Vagina (tissue), 2 donors: ENCODE results near the gene HTRA3. TPM values are rescaled to one million over a fixed set of nuclear protein-coding genes. Genes with fewer than 3 reads are reported as not detected.

Experiments
- DNase-seq, 2 donors: peaks; one replicate each; pipeline ENCODE4 v3.0.0-alpha.2; 2017; ENCODE audit errors: extremely low spot score in 2 of 2
- H3K27ac ChIP-seq: fragments of 200-600 bp; sonication (generic); one replicate; pipeline ENCODE4 v1.5.1; 2019
- H3K27me3 ChIP-seq: fragments of 200-600 bp; sonication (generic); one replicate; pipeline ENCODE4 v1.5.1; 2019
- H3K36me3 ChIP-seq, 2 donors: fragments of 200-600 bp; sonication (generic); one replicate each; pipeline ENCODE4 v1.5.1; 2017 to 2019
- H3K4me1 ChIP-seq: fragments of 200-600 bp; sonication (generic); one replicate; pipeline ENCODE4 v1.5.1; 2019
- H3K4me3 ChIP-seq, 2 donors: fragments of 200-600 bp; sonication (generic); 1 replicate in 1 of 2; 2 replicates in 1 of 2; pipeline ENCODE4 v1.5.1; 2016 to 2019
- H3K9me3 ChIP-seq: fragments of 200-600 bp; sonication (generic); one replicate; pipeline ENCODE4 v1.5.1; 2019
- POLR2A ChIP-seq, 2 donors: fragments of 450-650 bp; IDR thresholded peaks; one replicate each; pipeline ENCODE4 v1.6.1; 2017; ENCODE audit warnings: antibody characterized with exemption in 2 of 2, mild to moderate bottlenecking in 2 of 2, moderate library complexity in 2 of 2
- POLR2AphosphoS5 ChIP-seq, 2 donors: sonication (generic); formaldehyde crosslinking; IDR thresholded peaks; one replicate each; pipeline ENCODE4 v1.9.0; 2017; ENCODE audit warnings: antibody characterized with exemption in 2 of 2, mild to moderate bottlenecking in 2 of 2, low read depth in 1 of 2; ENCODE audit not compliant: insufficient read depth in 1 of 2
- intact Hi-C: fragments of 100-400 bp; cut with DNase I; formaldehyde crosslinking; loops from one replicate; pipeline ENCODE4 v1.15.1; 2023
- total RNA-seq: library from RNA; depleted of rRNA; stranded (reverse); fragments of >200 nt; gene quantifications from one replicate; pipeline ENCODE4 v1.2.3, GENCODE V29; 2016
- TF ChIP-seq, protein P1 (sequence below), 3 experiments: fragments of 450-650 bp in 2 of 3; fragments of 200-600 bp in 1 of 3; sonication (generic) in 1 of 3; IDR thresholded peaks; one replicate each; pipeline ENCODE4 v1.5.1; 2017 to 2019; ENCODE audit warnings: antibody characterized with exemption in 3 of 3, mild to moderate bottlenecking in 2 of 3, moderate library complexity in 2 of 3

Gene HTRA3
- total RNA-seq, 1 donor from 2014 or later: 33.1 TPM

DNA sequence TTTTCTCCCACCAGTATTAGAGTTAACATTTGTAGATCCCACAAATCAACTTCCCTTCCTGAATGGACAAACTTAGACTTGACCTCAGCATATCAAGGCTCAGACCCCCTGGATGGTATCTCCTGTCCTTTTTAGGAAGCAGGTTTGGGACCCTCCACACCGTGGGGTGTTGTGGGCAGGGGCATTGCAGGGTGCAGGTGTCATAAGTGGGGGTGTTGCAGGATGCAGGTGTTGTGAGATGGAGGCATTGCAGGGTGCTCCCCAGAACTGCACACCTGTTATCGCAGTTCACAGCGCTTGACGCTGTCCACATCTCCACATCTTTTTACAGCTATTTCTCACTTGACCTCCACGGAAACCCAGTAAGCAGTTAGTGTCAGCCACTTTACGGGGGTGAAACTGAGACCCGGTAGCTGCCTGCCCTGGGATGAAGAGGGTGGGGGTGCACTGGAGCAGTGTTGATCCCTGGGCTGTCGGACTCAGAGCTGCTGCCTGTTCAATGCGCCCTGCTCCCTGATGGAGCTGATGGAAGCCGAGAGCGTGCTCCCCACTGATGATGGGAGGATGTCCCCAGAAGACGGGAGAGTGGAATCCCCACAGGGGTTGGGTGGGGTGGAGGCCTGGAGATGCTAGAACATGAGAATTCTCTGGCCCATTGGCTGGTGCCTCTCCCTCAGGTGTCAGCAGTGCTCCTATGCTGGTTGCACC, 45.1 kb upstream of the HTRA3 start:
- Histone ChIP-seq H3K9me3 (no peaks in the 10 kb centered on the region), H3K36me3 (peaks cover 0 to 8% of the 10 kb centered on the region in 2 donors), H3K27me3 (no peaks in the 10 kb centered on the region), H3K27ac (no peak overlapping the region), H3K4me1 (peaks cover 33% of the 10 kb centered on the region), H3K4me3 (no peak overlapping the region)
- intact Hi-C loops: no loop called here
- DNase-seq: no peak
- TF ChIP-seq POLR2A (IDR thresholded peaks at IDR 0.05) (no peak), POLR2AphosphoS5 (IDR thresholded peaks at IDR 0.05; ENCODE audit: insufficient read depth in 1 of 2, low read depth in 1 of 2) (no peak)
- TF ChIP-seq, protein P1, sequence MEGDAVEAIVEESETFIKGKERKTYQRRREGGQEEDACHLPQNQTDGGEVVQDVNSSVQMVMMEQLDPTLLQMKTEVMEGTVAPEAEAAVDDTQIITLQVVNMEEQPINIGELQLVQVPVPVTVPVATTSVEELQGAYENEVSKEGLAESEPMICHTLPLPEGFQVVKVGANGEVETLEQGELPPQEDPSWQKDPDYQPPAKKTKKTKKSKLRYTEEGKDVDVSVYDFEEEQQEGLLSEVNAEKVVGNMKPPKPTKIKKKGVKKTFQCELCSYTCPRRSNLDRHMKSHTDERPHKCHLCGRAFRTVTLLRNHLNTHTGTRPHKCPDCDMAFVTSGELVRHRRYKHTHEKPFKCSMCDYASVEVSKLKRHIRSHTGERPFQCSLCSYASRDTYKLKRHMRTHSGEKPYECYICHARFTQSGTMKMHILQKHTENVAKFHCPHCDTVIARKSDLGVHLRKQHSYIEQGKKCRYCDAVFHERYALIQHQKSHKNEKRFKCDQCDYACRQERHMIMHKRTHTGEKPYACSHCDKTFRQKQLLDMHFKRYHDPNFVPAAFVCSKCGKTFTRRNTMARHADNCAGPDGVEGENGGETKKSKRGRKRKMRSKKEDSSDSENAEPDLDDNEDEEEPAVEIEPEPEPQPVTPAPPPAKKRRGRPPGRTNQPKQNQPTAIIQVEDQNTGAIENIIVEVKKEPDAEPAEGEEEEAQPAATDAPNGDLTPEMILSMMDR (IDR thresholded peaks at IDR 0.05): no peak

- TF ChIP-seq POLR2A (IDR thresholded peaks at IDR 0.05): no peak
- intact Hi-C loops: no loop called here
- Histone ChIP-seq H3K4me3 (no peak overlapping the region), H3K27ac (no peak overlapping the region), H3K27me3 (no peaks in the 10 kb centered on the region), H3K36me3 (peaks cover 0 to 8% of the 10 kb centered on the region in 2 donors), H3K9me3 (no peaks in the 10 kb centered on the region), H3K4me1 (peaks cover 33% of the 10 kb centered on the region)
- no peak for DNase-seq
Observed at GRCh38 chr4:8224975-8225625, 44.5 kb upstream of the HTRA3 start.

DNA sequence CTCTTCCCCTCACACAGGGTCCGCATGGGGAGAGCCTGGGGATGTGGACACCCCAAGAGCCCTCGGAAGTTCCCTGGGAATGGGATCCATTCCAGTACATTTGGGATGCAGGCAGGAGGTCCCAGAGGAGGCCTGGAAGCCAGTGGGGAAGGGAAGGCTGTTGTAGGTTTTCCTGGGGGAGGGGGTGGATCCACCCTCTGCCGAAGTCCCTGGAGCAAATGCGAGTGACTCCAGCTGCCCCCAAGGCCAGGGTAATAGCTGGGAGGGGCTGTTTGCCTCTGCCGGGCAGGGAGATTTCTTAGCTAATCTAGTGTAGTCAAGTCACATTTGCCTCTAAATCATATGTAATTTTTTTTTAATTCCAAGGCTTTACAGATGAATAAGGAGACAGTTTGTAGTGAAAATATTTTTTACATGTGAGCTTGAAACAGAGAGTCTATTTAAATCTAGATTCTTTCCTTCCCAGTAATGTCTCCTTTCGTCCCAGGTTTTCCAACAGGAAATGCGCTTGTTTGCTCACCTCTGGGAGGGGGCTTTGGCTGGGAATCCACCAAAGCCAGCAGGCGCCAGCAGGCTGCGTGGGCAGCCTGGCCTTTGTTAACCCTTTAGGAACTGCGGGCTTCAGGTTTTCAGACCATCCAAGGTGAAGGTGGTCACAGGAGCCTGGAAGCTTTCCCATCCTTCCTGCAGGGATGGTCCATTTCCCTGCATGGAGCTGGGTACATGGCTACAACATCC, 43.7 kb upstream of the HTRA3 start:
- no peak overlapping the region for H3K27ac ChIP-seq
- intact Hi-C loops: no loop called here
- TF ChIP-seq, protein P1 (IDR thresholded peaks at IDR 0.05): no peak
- no peak for TF ChIP-seq POLR2AphosphoS5 (IDR thresholded peaks at IDR 0.05; ENCODE audit: insufficient read depth in 1 of 2, low read depth in 1 of 2)
- TF ChIP-seq POLR2A (IDR thresholded peaks at IDR 0.05): no peak
- H3K4me3 ChIP-seq: no peak overlapping the region
- H3K4me1 ChIP-seq: peaks cover 33% of the 10 kb centered on the region
- no peak for DNase-seq
- H3K36me3 ChIP-seq: peaks cover 0 to 8% of the 10 kb centered on the region in 2 donors
- H3K9me3 ChIP-seq: no peaks in the 10 kb centered on the region
- no peaks in the 10 kb centered on the region for H3K27me3 ChIP-seq

DNA sequence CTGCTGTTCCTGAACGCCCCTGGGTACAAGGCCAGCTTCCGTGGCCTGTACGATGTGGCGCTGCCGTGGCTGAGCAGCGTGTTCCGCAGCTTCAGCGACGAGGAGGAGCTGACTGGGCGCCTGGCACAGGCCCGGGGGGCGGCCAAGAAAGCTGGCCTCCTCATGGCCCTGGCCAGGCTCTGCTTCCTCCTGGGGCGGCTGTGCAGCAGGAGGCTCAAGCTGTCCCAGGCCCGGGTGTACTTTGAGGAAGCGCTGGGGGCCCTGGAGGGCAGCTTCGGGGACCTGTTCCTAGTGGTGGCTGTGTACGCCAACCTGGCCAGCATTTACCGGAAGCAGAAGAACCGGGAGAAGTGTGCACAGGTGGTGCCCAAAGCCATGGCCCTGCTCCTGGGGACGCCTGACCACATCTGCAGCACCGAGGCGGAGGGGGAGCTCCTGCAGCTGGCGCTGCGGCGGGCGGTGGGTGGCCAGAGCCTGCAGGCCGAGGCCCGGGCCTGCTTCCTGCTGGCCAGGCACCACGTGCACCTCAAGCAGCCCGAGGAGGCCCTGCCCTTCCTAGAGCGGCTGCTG, 42.3 kb upstream of the HTRA3 start:
- Histone ChIP-seq H3K4me3 (no peak overlapping the region), H3K27ac (no peak overlapping the region), H3K9me3 (no peaks in the 10 kb centered on the region), H3K4me1 (peaks cover 26% of the 10 kb centered on the region), H3K36me3 (peaks cover 0 to 10% of the 10 kb centered on the region in 2 donors), H3K27me3 (no peaks in the 10 kb centered on the region)
- TF ChIP-seq POLR2AphosphoS5 (IDR thresholded peaks at IDR 0.05; ENCODE audit: insufficient read depth in 1 of 2, low read depth in 1 of 2) (no peak), POLR2A (IDR thresholded peaks at IDR 0.05) (no peak)
- TF ChIP-seq, protein P1 (IDR thresholded peaks at IDR 0.05): no peak
- intact Hi-C loops: no loop called here
- DNase-seq: no peak

DNA sequence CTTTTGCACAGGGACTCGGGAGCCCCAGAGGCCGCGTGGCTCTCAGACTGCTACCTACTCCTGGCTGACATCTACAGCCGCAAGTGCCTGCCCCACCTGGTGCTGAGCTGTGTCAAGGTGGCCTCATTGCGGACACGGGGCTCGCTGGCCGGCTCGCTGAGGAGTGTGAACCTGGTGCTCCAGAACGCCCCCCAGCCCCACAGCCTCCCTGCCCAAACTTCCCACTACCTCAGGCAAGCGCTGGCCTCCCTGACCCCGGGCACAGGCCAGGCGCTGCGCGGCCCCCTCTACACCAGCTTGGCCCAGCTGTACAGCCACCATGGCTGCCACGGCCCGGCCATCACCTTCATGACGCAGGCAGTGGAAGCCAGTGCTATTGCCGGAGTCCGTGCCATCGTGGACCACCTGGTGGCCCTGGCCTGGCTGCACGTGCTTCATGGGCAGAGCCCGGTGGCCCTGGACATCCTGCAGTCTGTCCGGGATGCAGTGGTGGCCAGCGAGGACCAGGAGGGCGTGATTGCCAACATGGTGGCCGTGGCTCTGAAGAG, 41.7 kb upstream of the HTRA3 start:
- no peak for DNase-seq
- TF ChIP-seq POLR2AphosphoS5 (IDR thresholded peaks at IDR 0.05; ENCODE audit: insufficient read depth in 1 of 2, low read depth in 1 of 2) (no peak), POLR2A (IDR thresholded peaks at IDR 0.05) (no peak)
- TF ChIP-seq, protein P1 (IDR thresholded peaks at IDR 0.05): no peak
- no peaks in the 10 kb centered on the region for H3K27me3 ChIP-seq
- peak overlapping the region; percentile 31 for H3K27ac ChIP-seq
- peaks cover 25% of the 10 kb centered on the region for H3K4me1 ChIP-seq
- H3K36me3 ChIP-seq: peaks cover 0 to 12% of the 10 kb centered on the region in 2 donors
- intact Hi-C loops: no loop called here
- H3K4me3 ChIP-seq: no peak overlapping the region
- H3K9me3 ChIP-seq: no peaks in the 10 kb centered on the region
